PC-3 (cell line): Measurements from ENCODE around the gene AP2M1.

Experiments
- EZH2 ChIP-seq: fragments of 300-600 bp; sonication (generic); IDR thresholded peaks from one replicate; pipeline ENCODE4 v1.6.1; 2017; ENCODE audit warnings: antibody characterized with exemption, mild to moderate bottlenecking, low read length; ENCODE audit not compliant: unreplicated experiment
- EZH2phosphoT487 ChIP-seq: fragments of 300-600 bp; sonication (generic); IDR thresholded peaks from 2 replicates; pipeline ENCODE4 v1.6.1; 2018; ENCODE audit warnings: mild to moderate bottlenecking, antibody characterized with exemption, low read length, borderline replicate concordance
- TF ChIP-seq, protein P1 (sequence below): fragments of 300-600 bp; sonication (generic); conservative IDR thresholded peaks from 2 replicates; pipeline ENCODE4 v1.5.1; 2017; ENCODE audit warnings: antibody characterized with exemption, low read depth, mild to moderate bottlenecking, low read length

DNA sequence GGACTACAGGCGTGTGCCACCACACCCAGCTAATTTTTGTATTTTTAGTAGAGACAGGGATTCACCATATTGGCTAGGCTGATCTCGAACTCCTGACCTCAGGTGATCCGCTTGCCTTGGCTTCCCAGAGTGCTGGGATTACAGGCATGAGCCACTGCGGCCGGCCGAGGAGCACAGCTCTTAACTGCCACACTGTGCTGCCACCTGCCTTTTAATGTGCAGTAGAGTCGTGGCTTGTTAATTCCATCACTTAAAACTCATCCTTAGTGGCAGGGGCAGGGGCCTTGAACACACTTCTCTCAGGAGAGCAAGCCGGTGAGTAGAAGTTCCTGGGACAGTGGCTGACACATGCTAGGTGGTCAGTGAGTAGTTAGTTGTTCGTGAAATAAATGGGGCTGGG is 23.9 kb downstream of the AP2M1 start:
- TF ChIP-seq, protein P1, sequence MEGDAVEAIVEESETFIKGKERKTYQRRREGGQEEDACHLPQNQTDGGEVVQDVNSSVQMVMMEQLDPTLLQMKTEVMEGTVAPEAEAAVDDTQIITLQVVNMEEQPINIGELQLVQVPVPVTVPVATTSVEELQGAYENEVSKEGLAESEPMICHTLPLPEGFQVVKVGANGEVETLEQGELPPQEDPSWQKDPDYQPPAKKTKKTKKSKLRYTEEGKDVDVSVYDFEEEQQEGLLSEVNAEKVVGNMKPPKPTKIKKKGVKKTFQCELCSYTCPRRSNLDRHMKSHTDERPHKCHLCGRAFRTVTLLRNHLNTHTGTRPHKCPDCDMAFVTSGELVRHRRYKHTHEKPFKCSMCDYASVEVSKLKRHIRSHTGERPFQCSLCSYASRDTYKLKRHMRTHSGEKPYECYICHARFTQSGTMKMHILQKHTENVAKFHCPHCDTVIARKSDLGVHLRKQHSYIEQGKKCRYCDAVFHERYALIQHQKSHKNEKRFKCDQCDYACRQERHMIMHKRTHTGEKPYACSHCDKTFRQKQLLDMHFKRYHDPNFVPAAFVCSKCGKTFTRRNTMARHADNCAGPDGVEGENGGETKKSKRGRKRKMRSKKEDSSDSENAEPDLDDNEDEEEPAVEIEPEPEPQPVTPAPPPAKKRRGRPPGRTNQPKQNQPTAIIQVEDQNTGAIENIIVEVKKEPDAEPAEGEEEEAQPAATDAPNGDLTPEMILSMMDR, result no peak
- TF ChIP-seq EZH2 (no peak), EZH2phosphoT487 (no peak)
